Heart right ventricle (tissue), 16 donors: ENCODE data around the gene BPIFB2. TPM values are rescaled to one million over a fixed set of nuclear protein-coding genes. Genes with fewer than 3 reads are reported as not detected.

Source experiments
- ATAC-seq, 8 donors: fragments of 200-7000 bp; cut with Tn5 transposase; one replicate each; pipeline ENCODE4 v1.9.1; 2020; ENCODE audit warnings: mild to moderate bottlenecking in 8 of 8, moderate library complexity in 8 of 8, moderate number of reproducible peaks in 1 of 8
- DNase-seq, 2 donors: peaks; one replicate each; pipeline ENCODE4 v3.0.0-alpha.2; 2020
- H3K27ac ChIP-seq, 10 donors: fragments of 200-600 bp; sonication (generic) in 2 of 10; one replicate each; pipeline versions ENCODE4 v1.5.0 to v1.8.0; 2020 to 2022; ENCODE audit warnings: mild to moderate bottlenecking in 3 of 10
- H3K27me3 ChIP-seq, 7 donors: fragments of 200-600 bp; one replicate each; pipeline ENCODE4 v1.8.0; 2021 to 2022; ENCODE audit warnings: mild to moderate bottlenecking in 2 of 7
- H3K36me3 ChIP-seq, 9 donors: fragments of 200-600 bp; sonication (generic) in 1 of 9; one replicate each; pipeline versions ENCODE4 v1.5.0 to v1.8.0; 2020 to 2022; ENCODE audit warnings: mild to moderate bottlenecking in 2 of 9
- H3K4me1 ChIP-seq, 9 donors: fragments of 200-600 bp; sonication (generic) in 1 of 9; one replicate each; pipeline versions ENCODE4 v1.5.0 to v1.8.0; 2020 to 2022; ENCODE audit warnings: mild to moderate bottlenecking in 4 of 9
- H3K4me3 ChIP-seq, 10 donors: fragments of 200-600 bp; sonication (generic) in 2 of 10; one replicate each; pipeline versions ENCODE4 v1.5.0 to v1.8.0; 2020 to 2022; ENCODE audit warnings: mild to moderate bottlenecking in 7 of 10, moderate library complexity in 2 of 10
- H3K9me3 ChIP-seq, 11 donors: fragments of 200-600 bp in 10 of 11; sonication (generic) in 2 of 11; one replicate each; pipeline versions ENCODE4 v1.5.0 to v1.8.0; 2013 to 2022; ENCODE audit warnings: mild to moderate bottlenecking in 2 of 11, control low read depth in 1 of 11, moderate library complexity in 1 of 11
- CTCF ChIP-seq, 9 donors: fragments of 200-600 bp; sonication (generic) in 2 of 9; IDR thresholded peaks; one replicate each; pipeline versions ENCODE4 v1.5.0 to v1.8.0; 2021 to 2022; ENCODE audit warnings: antibody characterized with exemption in 9 of 9, mild to moderate bottlenecking in 5 of 9, moderate library complexity in 1 of 9
- WGBS, 2 donors: extraction: QIAGEN DNeasy Blood & Tissue Kit; methylation state at CpG; one replicate each; pipeline ENCODE4 v1.1.7; 2013; ENCODE audit warnings: inconsistent platforms in 1 of 2; 5-methylcytosine and 5-hydroxymethylcytosine counted together
- intact Hi-C, 10 donors: fragments of 100-400 bp; cut with DNase I; formaldehyde crosslinking; loops; one replicate each; pipeline versions ENCODE4 v1.11.1 to v1.14.2; 2022
- polyA plus RNA-seq, 2 donors: library from polyadenylated mRNA; stranded (reverse); fragments of 200-250 nt; gene quantifications; one replicate each; pipeline ENCODE4 v1.2.3, GENCODE V29; 2013
- total RNA-seq, 10 donors: library from RNA; stranded (reverse); fragmentation: NEBNext Ultra II Directional in 3 of 10; extraction: Animal tissue kit (Norgen Biotek cat#: 25700) in 3 of 10; gene quantifications; one replicate each; pipeline versions ENCODE4 v1.2.1 to v1.2.4, GENCODE V29; 2021 to 2023
- donor health status: Arrhythmogenic right ventricular cardiomyopathy.
- donor health status: ischemic (EF 13 %, LVEDD 7.1; RV severe dilation, severe dysfunction).
- donor health status: healthy with polysubstance abuse.
- donor health status: DM: no; HTN: yes; CAD: no.
- donor health status: DM: no; HTN: no; CAD: no.
- donor health status: ischemic (EF 25% LVEDD 6.9; RV normal size, moderate dysfunction).
- donor health status: ischemic (EF 25% LVEDD 5.7; RV mildly dilated, moderate dysfunction).
- donor health status: healthy.
- donor health status: DM: yes; HTN: yes; CAD: no.
- donor health status: Ischemic cardiomyopathy.
- donor health status: ischemic (EF 35%, LVEDD 5.7; RV mildly dilated, moderate dysfunction).
- donor health status: nonischemic (EF 11% LVEDD 7.7; RV severe dilation, severe dysfunction).
- donor health status: DM: yes; HTN: yes; CAD: no.
- donor health status: PGD.
- donor health status: ischemic (EF 29% LVEDD 5.4; RV normal size, mild dysfunction).
- donor health status: nonischemic (EF 23%, LVEDD 6.1; RV moderate dilation, normal function).

BPIFB2 gene
- total and polyA plus RNA-seq, 12 donors, result not detected

- no peak for DNase-seq
- no peak for TF ChIP-seq CTCF (IDR thresholded peaks at IDR 0.05)
- Histone ChIP-seq H3K36me3 (no peaks in the 10 kb centered on the region), H3K4me3 (no peak overlapping the region), H3K9me3 (no peaks in the 10 kb centered on the region), H3K4me1 (peaks cover 0 to 7% (median 0%) of the 10 kb centered on the region in 9 donors), H3K27me3 (no peaks in the 10 kb centered on the region), H3K27ac (no peak overlapping the region)
- intact Hi-C loops, result no loop called here
- ATAC-seq, result no peak
- 66 to 72% methylated on average over 9 of the region's 9 CpGs for WGBS, 2 donors
Observed at GRCh38 chr20:32979201-32979998, 28.1 kb upstream of the BPIFB2 start.

GRCh38 chr20:32980131-32980941, 27.2 kb upstream of the BPIFB2 start:
- Histone ChIP-seq H3K27me3 (no peaks in the 10 kb centered on the region), H3K4me3 (no peak overlapping the region), H3K36me3 (no peaks in the 10 kb centered on the region), H3K4me1 (peaks cover 0 to 7% (median 0%) of the 10 kb centered on the region in 9 donors), H3K9me3 (no peaks in the 10 kb centered on the region), H3K27ac (no peak overlapping the region)
- no peak for DNase-seq
- intact Hi-C loops, result no loop called here
- ATAC-seq, result no peak
- WGBS, 2 donors, result 70 to 77% methylated on average over 19 of the region's 19 CpGs
- TF ChIP-seq CTCF (IDR thresholded peaks at IDR 0.05), result no peak

GRCh38 chr20:32980990-32981389, 26.5 kb upstream of the BPIFB2 start:
- Histone ChIP-seq H3K9me3 (no peaks in the 10 kb centered on the region), H3K36me3 (no peaks in the 10 kb centered on the region), H3K27ac (no peak overlapping the region), H3K4me3 (no peak overlapping the region), H3K4me1 (peaks cover 0 to 7% (median 0%) of the 10 kb centered on the region in 9 donors), H3K27me3 (no peaks in the 10 kb centered on the region)
- ATAC-seq (no peak), DNase-seq (no peak)
- no peak for TF ChIP-seq CTCF (IDR thresholded peaks at IDR 0.05)
- intact Hi-C loops, result no loop called here
- 84 to 95% methylated on average over 6 of the region's 6 CpGs for WGBS, 2 donors

- 33 to 41% methylated on average over 8 to 10 of the region's 10 CpGs for WGBS, 2 donors
- no peak overlapping the region for H3K4me3 ChIP-seq
- H3K27ac ChIP-seq, result peak overlapping the region in 8 of 10 donors; percentile 2 to 75 (median 54)
- DNase-seq (peak; percentile 34 to 35), ATAC-seq (peak; percentile 64 to 93 (median 80))
- TF ChIP-seq CTCF (IDR thresholded peaks at IDR 0.05), result no peak
- H3K4me1 ChIP-seq, result peaks cover 0 to 7% (median 0%) of the 10 kb centered on the region in 9 donors
- H3K36me3 ChIP-seq, result no peaks in the 10 kb centered on the region
- no peaks in the 10 kb centered on the region for H3K27me3 ChIP-seq
- intact Hi-C loops, result no loop called here
- H3K9me3 ChIP-seq, result no peaks in the 10 kb centered on the region
Observed at GRCh38 chr20:32982617-32983458, 24.7 kb upstream of the BPIFB2 start.
